B cell (primary cell): Measurements from ENCODE around the gene CNOT6. TPM values are rescaled to one million over a fixed set of nuclear protein-coding genes. Genes with fewer than 3 reads are reported as not detected.

Experiments used
- ATAC-seq: fragments of 200-7000 bp; cut with Tn5 transposase; one replicate; pipeline ENCODE4 v1.10.0; 2021; ENCODE audit warnings: low read depth, mild to moderate bottlenecking, moderate number of reproducible peaks, moderate library complexity
- CTCF ChIA-PET: fragments of 350-600 bp; sonication (Branson Sonifier 250); formaldehyde crosslinking; loops from one replicate; lab custom pipeline; 2021; ENCODE audit warnings: antibody characterized with exemption, inconsistent platforms; lab: Charles Lee
- POLR2A ChIA-PET: fragments of 350-600 bp; sonication (Branson Sonifier 250); formaldehyde crosslinking; loops from one replicate; lab custom pipeline; 2021; ENCODE audit warnings: antibody characterized with exemption; lab: Charles Lee
- DNase-seq: peaks from one replicate; pipeline ENCODE4 v3.0.0; 2013
- H2AFZ ChIP-seq: 2 replicates; pipeline ENCODE4 v1.6.1; 2012; ENCODE audit warnings: mild to moderate bottlenecking, low read depth, low read length; ENCODE audit not compliant: insufficient read depth, poor library complexity, severe bottlenecking
- H3K27ac ChIP-seq, 2 donors: 1 replicate in 1 of 2; 2 replicates in 1 of 2; pipeline ENCODE4 v1.5.1; 2012 to 2013; ENCODE audit warnings: low read length in 2 of 2, mild to moderate bottlenecking in 2 of 2, moderate library complexity in 1 of 2
- H3K27me3 ChIP-seq, 4 experiments: fragments of 200-600 bp in 1 of 4; sonication (generic) in 1 of 4; replicated peaks in 1 of 4; 1 replicate in 2 of 4; 2 replicates in 2 of 4; pipeline versions ENCODE4 v1.6.1 to v1.7.0; 2013 to 2016; ENCODE audit warnings: low read length in 3 of 4, mild to moderate bottlenecking in 2 of 4, mixed read lengths in 1 of 4, moderate library complexity in 1 of 4; ENCODE audit not compliant: insufficient read depth in 4 of 4, control insufficient read depth in 3 of 4; ENCODE audit errors: control extremely low read depth in 1 of 4
- H3K36me3 ChIP-seq, 2 experiments: replicated peaks in 1 of 2; 1 replicate in 1 of 2; 2 replicates in 1 of 2; pipeline versions ENCODE4 v1.6.1 to v1.7.1; 2013; ENCODE audit warnings: low read length in 1 of 2; ENCODE audit not compliant: insufficient read depth in 2 of 2, control insufficient read depth in 1 of 2; ENCODE audit errors: control extremely low read depth in 1 of 2, extremely low read depth in 1 of 2
- H3K4me1 ChIP-seq, 2 donors: fragments of 200-600 bp in 1 of 2; sonication (generic) in 1 of 2; 1 replicate in 1 of 2; 2 replicates in 1 of 2; pipeline versions ENCODE4 v1.5.1 to v1.6.1; 2013 to 2017; ENCODE audit warnings: low read length in 2 of 2; ENCODE audit not compliant: control insufficient read depth in 2 of 2, insufficient read depth in 2 of 2
- H3K4me2 ChIP-seq: replicated peaks from 2 replicates; pipeline ENCODE3; 2012; ENCODE audit warnings: mild to moderate bottlenecking, low read depth, low read length; ENCODE audit not compliant: poor library complexity, severe bottlenecking
- H3K4me3 ChIP-seq, 5 experiments: fragments of 200-600 bp in 1 of 5; sonication (generic) in 1 of 5; 1 replicate in 3 of 5; 2 replicates in 2 of 5; pipeline versions ENCODE4 v1.5.1 to v1.7.0; 2011 to 2016; ENCODE audit warnings: low read length in 4 of 5, mild to moderate bottlenecking in 4 of 5, low read depth in 2 of 5, control low read depth in 1 of 5, moderate library complexity in 1 of 5; ENCODE audit not compliant: insufficient read depth in 1 of 5; ENCODE audit errors: control extremely low read depth in 1 of 5, extremely low read depth in 1 of 5
- H3K79me2 ChIP-seq: fragments of 200-600 bp; sonication (generic); one replicate; pipeline ENCODE4 v1.6.0; 2016; ENCODE audit warnings: low read length; ENCODE audit not compliant: control insufficient read depth, insufficient read depth
- H3K9ac ChIP-seq: fragments of 200-600 bp; sonication (generic); 2 replicates; pipeline ENCODE4 v1.6.1; 2017; ENCODE audit warnings: mild to moderate bottlenecking, low read length, moderate library complexity
- H3K9me3 ChIP-seq, 3 donors: one replicate each; pipeline versions ENCODE4 v1.6.1 to v1.7.1; 2013; ENCODE audit warnings: low read length in 2 of 3; ENCODE audit not compliant: control insufficient read depth in 2 of 3, insufficient read depth in 1 of 3; ENCODE audit errors: control extremely low read depth in 1 of 3
- H4K20me1 ChIP-seq: 2 replicates; pipeline ENCODE4 v1.6.0; 2012; ENCODE audit warnings: mild to moderate bottlenecking, low read length; ENCODE audit not compliant: insufficient read depth, control insufficient read depth, poor library complexity, severe bottlenecking
- H3K27ac Mint-ChIP-seq: one replicate; pipeline ENCODE4 v1.8.0; 2021; ENCODE audit warnings: mixed read lengths
- H3K27me3 Mint-ChIP-seq: one replicate; pipeline ENCODE4 v1.8.0; 2021; ENCODE audit warnings: mixed read lengths
- H3K4me1 Mint-ChIP-seq: one replicate; pipeline ENCODE4 v1.8.0; 2021; ENCODE audit warnings: mixed read lengths
- H3K4me3 Mint-ChIP-seq: one replicate; pipeline ENCODE4 v1.8.0; 2021; ENCODE audit warnings: mixed read lengths
- H3K9me3 Mint-ChIP-seq: one replicate; pipeline ENCODE4 v1.8.0; 2022; ENCODE audit warnings: mixed read lengths; ENCODE audit not compliant: insufficient read depth
- EZH2 ChIP-seq: IDR thresholded peaks from 2 replicates; pipeline ENCODE4 v1.6.1; 2012; ENCODE audit warnings: borderline replicate concordance, low read depth, mild to moderate bottlenecking, moderate library complexity, low read length; ENCODE audit not compliant: insufficient read depth, poor library complexity, severe bottlenecking
- WGBS: methylation state at CpG from one replicate; pipeline ENCODE4 v1.1.5; 2013; ENCODE audit warnings: missing lambda C conversion rate; ENCODE audit not compliant: insufficient coverage; 5-methylcytosine and 5-hydroxymethylcytosine counted together
- intact Hi-C: fragments of 100-400 bp; cut with micrococcal nuclease; formaldehyde crosslinking; loops from one replicate; pipeline ENCODE4 v1.10.0; 2022
- polyA plus RNA-seq: library from polyadenylated mRNA; depleted of rRNA; stranded (reverse); fragments of >200 nt; gene quantifications from 2 replicates; pipeline ENCODE4 v1.2.3, GENCODE V29; 2012
- total RNA-seq, 2 donors: library from RNA; stranded (reverse); fragments of 120-200 nt in 1 of 2; gene quantifications; 1 replicate in 1 of 2; 2 replicates in 1 of 2; pipeline versions ENCODE4 v1.2.3 to v1.2.4, GENCODE V29; 2013 to 2022
- TF ChIP-seq, protein P1 (sequence below): fragments of 200-600 bp; IDR thresholded peaks from one replicate; pipeline ENCODE4 v1.8.0; 2022; ENCODE audit warnings: antibody characterized with exemption, mild to moderate bottlenecking

The CNOT6 gene
- total and polyA plus RNA-seq, 2 donors (not counting 1 experiment from before 2014, with no cell fraction given): 4.3 to 31.1 TPM

DNA sequence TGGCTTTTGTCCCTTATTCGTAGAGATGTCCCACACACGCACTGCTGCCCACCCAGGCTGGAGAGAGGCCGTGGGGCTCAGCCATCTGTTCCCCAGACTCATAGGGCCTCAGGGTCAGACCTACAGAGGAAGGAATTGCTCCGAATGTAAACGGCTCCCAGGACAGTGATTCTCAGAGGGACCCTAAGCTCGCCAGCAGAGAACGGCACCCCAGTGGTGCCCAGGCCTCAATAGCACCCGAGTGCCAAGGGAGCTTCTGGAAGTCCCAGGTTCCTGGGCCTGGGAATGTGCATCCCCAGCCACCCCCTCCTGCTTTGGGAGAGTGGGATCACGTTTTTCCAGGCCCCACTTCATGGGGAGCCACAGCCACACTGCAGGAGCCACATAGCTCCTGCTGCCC lies 32.9 kb upstream of the CNOT6 start:
- H3K9ac ChIP-seq: no peak overlapping the region

DNA sequence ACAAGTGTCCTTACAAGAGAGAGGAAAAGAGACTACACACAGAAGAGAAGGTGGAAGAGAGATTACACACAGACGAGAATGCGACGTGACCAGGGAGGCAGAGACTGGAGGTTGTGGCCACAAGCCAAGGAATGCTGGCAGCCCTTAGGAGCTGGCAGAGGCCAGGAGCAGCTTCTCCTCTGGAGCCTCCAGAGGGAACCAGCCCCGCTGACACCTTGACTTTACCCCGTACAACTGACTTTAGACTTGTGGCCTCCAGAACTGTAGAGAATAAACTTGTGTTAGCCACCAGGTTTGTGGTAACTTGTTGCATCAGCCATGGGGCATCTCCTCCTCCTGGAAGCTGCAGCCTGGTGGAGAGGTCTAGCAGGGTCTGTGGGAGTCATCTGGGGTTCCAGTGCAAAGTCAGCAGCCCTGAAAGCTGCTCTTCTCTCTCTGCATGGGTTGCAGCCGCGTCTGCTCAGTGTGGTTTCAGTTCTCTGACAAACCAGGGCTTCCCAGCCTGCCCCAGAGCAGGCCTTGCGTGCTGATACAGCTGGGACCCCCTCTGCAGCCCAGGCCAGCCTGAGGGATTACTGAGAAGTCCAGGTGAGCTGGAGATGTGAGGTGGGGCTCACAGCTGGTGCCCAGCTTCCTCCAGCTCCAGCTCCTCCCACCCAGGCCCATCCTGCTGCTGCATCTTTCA lies 30.8 kb upstream of the CNOT6 start:
- H3K36me3 ChIP-seq: no peaks in the 10 kb centered on the region
- H2AFZ ChIP-seq: no peak overlapping the region
- H3K79me2 ChIP-seq: no peaks in the 10 kb centered on the region
- no peak overlapping the region for H3K4me3 Mint-ChIP-seq
- H3K27ac ChIP-seq: no peak overlapping the region
- H3K9ac ChIP-seq: no peak overlapping the region
- DNase-seq (no peak), ATAC-seq (no peak)
- H3K4me1 ChIP-seq: no peaks in the 10 kb centered on the region
- no peaks in the 10 kb centered on the region for H3K9me3 Mint-ChIP-seq
- intact Hi-C loops: no loop called here
- H3K4me1 Mint-ChIP-seq: no peaks in the 10 kb centered on the region
- peaks cover 0 to 10% (median 0%) of the 10 kb centered on the region in 3 donors for H3K9me3 ChIP-seq
- CTCF ChIA-PET: no interaction called here
- no peaks in the 10 kb centered on the region for H4K20me1 ChIP-seq
- WGBS: 81% methylated on average over 7 of the region's 8 CpGs
- TF ChIP-seq EZH2: no peak
- TF ChIP-seq, protein P1, sequence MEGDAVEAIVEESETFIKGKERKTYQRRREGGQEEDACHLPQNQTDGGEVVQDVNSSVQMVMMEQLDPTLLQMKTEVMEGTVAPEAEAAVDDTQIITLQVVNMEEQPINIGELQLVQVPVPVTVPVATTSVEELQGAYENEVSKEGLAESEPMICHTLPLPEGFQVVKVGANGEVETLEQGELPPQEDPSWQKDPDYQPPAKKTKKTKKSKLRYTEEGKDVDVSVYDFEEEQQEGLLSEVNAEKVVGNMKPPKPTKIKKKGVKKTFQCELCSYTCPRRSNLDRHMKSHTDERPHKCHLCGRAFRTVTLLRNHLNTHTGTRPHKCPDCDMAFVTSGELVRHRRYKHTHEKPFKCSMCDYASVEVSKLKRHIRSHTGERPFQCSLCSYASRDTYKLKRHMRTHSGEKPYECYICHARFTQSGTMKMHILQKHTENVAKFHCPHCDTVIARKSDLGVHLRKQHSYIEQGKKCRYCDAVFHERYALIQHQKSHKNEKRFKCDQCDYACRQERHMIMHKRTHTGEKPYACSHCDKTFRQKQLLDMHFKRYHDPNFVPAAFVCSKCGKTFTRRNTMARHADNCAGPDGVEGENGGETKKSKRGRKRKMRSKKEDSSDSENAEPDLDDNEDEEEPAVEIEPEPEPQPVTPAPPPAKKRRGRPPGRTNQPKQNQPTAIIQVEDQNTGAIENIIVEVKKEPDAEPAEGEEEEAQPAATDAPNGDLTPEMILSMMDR: no peak
- POLR2A ChIA-PET: no interaction called here
- no peak overlapping the region for H3K4me2 ChIP-seq
- H3K27me3 Mint-ChIP-seq: peaks cover 3% of the 10 kb centered on the region
- H3K27me3 ChIP-seq: no peaks in the 10 kb centered on the region
- H3K4me3 ChIP-seq: no peak overlapping the region
- no peak overlapping the region for H3K27ac Mint-ChIP-seq

More for the DNA sequence above, 32.9 kb upstream of the CNOT6 start:
- CTCF ChIA-PET: interaction anchor here (3.0 kb wide), 1 partner anchor 9 kb away, joined by 14 read pairs; no protein-coding TSS in a partner anchor
- H3K9me3 Mint-ChIP-seq: no peaks in the 10 kb centered on the region
- no peak overlapping the region for H3K27ac Mint-ChIP-seq
- no peak for DNase-seq
- POLR2A ChIA-PET: no interaction called here
- no peaks in the 10 kb centered on the region for H3K4me1 ChIP-seq
- no peaks in the 10 kb centered on the region for H4K20me1 ChIP-seq
- H3K4me2 ChIP-seq: no peak overlapping the region
- H3K4me3 ChIP-seq: no peak overlapping the region
- no peaks in the 10 kb centered on the region for H3K27me3 ChIP-seq
- H3K27ac ChIP-seq: no peak overlapping the region
- peaks cover 4% of the 10 kb centered on the region for H3K27me3 Mint-ChIP-seq
- intact Hi-C loops: no loop called here
- H3K4me3 Mint-ChIP-seq: no peak overlapping the region
- no peak for TF ChIP-seq EZH2
- TF ChIP-seq, protein P1: no peak
- WGBS: 83% methylated on average over 9 of the region's 9 CpGs
- H3K36me3 ChIP-seq: no peaks in the 10 kb centered on the region
- H3K79me2 ChIP-seq: no peaks in the 10 kb centered on the region
- H3K9me3 ChIP-seq: peaks cover 0 to 10% (median 0%) of the 10 kb centered on the region in 3 donors
- no peak for ATAC-seq
- no peak overlapping the region for H2AFZ ChIP-seq
- H3K4me1 Mint-ChIP-seq: no peaks in the 10 kb centered on the region
